Medulla oblongata (tissue), 1 donor: ENCODE measurements around the gene MYO1G.
A peak's percentile ranks its signal among the peaks of the same experiment; 100 is the strongest.

Experiments
- DNase-seq: peaks from one replicate; pipeline ENCODE4 v3.0.0-alpha.2; 2015; ENCODE audit errors: extremely low spot score

The MYO1G gene

DNA sequence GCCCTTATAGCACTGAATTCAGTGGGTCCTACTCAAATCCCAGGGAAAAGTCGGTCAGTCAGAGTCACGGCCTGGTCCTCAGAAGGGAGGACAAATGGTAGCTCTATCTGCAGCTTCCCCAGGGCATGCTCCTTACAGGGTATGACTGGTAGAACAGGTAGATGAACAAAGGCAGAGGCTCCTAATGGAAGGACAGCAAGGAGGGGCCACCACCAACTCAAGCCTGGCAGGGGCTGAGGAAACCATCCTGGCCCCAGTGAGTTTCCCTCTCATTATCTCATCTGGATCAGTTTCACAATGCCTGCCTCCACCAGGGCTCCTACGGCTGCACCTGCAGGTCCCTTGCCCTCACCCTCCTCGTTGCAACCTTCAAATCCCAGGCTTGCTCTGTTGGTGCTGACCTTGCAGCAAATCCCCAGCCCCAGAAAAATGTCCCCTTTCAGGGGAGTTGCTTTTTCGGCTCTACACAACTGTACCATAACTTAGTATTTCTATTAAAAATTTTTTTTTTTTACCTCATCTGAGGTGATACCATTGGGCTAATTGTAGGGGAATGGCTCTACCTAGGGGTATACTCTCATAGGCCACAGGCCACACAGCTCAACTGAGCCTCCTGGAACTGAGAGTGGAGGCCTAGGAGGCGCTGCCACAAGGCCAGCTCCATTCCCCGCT is 2.4 kb upstream of the MYO1G start:
- no peak for DNase-seq

DNA sequence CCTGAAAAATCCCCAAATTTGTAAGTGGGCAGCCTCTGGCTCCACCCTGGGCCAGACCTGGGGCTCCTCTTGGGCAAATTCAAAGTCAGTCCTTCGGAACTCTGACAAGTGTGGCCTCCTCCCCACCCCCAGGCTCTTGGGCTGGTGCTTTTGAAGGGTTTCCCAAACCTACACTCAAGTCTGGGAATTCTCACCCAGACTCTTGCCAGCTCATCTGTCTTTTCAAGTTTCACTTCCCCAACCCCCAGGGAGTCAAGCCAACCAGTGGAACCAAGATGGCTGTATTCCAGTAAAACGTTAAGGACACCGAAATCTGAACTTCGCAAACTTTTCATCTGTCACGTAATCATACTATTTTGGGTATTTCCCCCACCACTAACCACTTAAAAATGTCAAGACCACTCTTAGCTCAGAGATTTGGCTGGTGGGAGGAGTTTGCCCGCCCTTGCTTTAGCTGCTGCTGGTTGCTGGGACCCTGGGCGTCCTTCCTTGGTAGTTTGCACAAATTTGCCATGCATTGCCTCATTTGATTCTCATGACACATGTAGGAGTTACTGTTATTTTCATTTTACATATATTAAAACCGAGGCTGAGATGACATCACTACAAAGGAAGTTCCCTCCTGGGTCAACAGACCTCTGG is 1.7 kb upstream of the MYO1G start:
- DNase-seq: peak; percentile 63

DNA sequence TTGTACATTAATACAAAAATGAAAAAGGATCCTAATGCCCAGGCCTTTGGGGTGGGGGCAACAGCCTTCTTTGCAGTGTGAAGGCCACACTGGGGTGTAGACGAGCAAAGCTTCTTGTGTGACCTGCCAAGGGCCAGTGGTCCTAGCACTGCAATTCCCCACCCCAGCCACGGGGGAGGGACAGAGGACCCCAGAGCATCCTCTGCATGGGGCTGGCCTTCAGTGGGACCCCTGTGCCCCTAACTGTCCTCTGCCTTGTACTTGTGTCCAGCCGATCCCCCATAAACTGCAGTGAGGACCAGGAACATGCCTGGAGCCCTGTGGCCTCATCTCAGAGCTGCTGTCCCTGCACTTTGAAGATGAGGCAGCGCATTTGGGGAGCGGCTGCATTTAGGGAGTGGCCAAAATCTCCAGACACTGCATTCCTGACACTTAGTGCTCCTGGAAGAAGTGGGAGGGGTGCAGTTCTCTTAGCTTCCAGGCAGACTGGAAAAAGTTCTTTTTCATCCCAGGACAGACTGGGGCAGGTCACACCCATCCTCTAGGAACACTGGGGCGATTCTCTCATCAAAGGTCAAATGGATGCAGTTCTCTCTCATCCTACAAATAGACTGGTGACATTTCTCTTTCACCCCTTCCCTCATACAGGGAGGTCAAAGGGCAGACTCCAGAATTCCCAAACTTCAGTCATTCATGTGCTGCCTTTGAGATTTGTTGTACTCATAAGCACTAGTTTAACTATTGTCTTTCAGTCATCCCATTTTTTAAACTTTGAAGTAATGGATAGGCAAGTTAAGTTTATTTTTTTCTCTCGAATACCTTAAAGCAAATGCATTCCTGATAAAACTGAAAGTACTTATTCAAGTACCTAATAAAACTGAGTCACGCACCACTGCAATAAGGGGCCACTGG is 922 bp upstream of the MYO1G start:
- DNase-seq: no peak

DNA sequence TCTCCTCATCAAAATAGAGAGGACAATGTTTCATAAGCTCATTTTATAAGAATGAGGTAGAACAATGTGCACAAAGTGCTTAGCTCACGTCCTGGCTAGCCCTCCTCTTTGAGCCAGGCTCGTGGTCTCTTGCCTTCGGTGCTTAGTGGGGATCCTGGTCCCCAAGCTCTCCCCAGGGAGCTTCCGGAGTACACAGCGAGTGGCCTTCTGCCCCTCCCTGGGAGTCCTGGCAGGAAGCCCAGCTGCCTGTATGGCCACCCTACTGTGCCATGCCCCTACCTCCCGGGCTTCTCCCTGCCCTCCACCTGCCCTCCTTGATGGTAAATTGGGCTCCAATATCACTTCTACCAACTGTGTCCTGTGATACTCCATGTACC is 868 bp downstream of the MYO1G start:
- no peak for DNase-seq

DNA sequence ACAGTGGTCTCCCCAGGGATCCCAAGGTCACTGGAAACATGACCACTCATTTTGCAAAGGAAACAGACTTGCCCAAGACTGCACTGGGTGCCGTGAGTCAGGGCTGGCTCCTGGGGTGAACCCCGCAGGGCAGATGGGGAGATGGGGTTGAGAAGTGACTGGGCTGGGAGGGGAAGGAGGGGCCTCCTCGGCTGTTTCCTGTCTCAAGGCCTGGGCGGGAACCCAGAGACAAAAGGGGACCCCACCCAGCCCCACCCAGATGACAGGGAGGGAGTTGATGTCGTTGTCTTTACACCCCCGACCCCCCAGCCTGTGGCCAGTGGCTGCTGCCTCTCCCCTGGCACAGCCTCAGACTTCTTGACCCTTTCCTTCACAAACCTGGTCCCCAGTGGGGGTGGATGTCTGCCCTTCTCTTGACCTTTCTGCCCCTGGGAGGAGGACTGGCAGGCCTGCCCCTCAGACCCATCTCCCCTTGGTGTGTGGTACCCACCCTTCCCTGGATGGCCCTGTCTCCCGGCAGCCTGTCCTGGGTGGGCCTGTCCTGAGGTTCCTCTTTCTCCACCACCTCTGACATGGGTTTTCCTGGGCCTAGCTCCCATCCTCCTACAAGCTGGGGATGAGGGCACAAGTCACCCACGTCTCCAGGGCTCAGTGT is 1.4 kb downstream of the MYO1G start:
- DNase-seq: no peak

DNA sequence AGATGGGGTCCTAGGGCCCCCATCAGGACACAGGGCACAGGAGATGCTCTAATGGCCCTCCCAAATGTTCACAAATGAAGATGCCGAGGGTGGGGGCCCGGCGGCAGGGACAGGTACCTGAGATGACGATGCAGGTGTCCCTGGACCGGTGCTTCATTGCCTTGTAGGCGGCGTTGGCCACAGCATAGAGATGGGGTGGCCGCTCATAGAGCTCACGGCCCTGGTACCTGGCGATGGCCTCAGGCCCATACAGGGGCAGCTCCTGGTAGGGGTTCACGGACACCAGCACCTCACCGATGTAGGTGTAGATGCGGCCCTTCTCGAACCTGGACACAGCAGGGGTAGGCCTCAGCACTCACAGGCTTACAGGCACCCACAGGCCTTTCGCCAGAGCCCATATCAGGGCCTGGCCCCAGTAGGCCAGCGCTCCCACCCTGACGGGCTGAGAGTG is 2.0 kb downstream of the MYO1G start:
- DNase-seq: no peak

DNA sequence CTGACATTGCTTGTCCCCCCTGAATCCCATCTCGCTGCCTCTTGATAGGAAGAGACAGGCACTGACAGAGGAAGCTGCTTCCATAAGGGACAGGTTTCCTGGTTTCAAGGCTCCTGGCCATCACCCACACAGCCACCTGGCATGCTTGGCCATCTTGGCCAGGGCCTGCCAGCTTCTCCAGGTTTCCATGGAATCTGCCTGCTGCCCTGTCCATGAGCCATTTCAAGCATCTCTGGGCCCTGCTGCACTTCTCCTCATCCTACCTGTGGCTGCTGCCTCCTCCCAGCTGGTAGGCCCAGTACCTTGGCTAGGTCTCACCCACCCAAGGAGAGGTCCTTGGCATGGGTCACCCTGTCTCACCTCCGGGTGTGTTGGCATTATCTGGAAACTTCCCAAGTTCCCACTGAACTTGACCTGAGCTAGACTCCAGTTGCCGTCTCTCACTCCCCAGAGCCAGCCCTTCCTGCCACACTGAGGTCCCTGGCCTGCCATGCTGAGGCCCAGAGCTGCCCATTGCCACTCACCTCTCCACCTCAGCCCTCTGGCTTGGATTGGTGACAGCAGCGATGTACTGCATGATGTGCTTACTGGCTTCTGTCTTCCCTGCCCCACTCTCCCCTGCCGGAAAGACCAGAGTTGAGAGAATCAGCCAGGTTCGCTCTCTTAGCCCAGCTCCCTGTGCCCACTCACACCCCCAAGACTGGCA is 2.6 kb downstream of the MYO1G start:
- DNase-seq: no peak

DNA sequence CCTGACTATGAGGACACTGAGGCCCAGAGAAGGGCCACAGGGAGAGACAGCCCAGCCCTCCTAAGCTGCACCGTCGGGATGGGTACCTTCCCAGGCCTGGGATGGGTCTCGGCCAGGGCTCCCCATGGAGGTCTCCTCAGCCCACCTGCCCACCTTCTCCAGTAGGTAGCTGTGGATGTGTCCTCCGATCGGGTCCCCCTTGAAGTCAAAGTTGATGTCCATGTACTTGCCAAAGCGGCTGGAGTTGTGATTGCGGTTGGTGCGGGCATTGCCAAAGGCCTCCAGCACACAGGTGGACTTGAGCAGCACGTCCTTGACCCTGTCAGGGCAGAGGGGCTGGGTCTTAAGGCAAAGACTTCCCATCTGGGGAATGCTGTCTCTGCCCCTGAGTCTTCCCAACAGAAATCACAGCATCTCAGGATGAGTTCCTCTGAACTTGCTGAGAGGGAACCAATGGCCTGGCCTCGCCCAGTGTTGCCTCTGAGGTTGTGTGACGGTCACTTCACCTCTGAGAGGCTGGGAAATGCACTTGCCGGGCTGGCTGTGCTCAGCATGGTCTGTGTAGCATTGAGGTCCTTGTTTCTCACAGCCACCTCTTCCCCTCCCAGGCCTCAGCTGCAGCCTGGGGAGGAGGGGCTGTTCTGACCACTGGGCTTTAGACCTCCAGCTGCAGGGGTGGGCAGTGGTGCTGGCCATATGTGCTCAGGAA is 3.3 kb downstream of the MYO1G start:
- no peak for DNase-seq

DNA sequence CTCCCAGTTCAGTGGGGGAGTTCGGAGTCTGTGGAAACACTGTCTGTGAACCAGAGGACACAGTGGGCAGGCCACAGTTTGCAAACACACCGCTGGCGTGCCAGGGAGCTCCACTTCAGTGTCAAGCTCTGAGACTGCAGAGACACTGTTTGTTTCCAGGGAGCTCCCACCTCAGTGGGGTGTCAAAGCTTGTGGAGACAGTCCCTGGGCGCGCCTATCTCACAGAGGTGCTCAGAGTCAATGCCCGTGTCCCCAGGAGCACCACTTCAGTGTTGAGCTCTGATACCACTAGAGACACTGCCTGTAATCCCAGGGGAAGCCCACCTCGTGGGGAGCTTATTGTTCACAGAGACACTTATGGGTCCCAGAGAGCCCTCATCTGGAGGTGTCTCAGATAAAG is 4.3 kb downstream of the MYO1G start:
- DNase-seq: no peak

DNA sequence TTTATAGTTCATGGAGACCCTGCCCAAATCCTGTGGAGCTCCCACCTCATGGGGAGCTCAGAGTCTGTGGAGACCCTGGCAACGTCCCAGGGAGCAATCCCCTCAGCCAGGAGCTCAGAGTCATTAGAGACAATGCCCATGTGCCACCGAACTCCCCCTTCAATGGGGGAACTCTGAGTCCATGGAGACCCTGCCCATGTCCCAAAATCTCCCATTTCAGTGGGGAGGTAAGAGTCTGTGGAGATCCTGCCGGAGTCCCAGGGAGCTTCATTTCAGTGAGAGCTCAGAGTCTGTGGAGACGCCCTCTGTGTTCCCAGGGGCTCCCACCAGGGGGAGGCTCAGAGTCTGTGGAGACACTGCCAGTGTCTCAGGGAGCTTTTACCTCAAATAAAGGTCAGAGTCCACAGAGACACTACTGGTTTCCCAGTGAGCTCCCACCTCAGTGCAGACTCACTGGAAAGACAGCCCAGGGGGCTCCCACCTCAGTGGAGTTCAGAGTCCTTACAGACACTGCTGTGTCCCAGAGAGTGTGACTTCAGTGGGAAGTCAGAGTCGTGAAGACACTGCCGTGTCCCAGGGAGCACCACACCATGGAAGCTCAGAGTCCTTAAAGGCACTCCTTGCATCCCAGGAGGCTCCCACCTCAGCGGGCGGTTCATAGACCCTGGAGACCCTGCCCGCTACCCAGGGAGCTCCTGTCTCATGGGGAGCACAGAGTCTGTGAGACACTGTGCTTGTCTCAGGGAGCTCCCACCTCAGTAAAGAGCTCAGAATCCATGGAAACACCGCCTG is 5.0 kb downstream of the MYO1G start:
- DNase-seq: no peak

DNA sequence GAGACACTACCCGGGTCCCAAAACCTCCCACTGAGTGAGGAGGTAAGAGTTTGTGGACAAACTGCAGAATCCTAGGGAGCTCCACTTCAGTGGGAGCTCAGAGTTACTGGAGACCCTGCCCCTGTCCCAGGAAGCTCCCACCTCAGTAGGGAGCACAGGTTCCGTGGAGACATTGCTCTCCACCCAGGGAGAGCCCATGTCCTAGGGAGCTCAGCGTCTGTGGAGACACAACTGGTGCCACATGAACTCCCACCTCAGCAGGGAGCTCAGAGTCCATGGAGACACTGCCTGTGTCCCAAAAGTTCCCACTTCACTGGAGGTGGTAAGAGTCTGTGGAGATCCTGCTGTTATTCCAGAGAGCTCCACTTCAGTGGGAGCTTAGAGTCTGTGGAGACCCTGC is 6.3 kb downstream of the MYO1G start:
- DNase-seq: no peak

DNA sequence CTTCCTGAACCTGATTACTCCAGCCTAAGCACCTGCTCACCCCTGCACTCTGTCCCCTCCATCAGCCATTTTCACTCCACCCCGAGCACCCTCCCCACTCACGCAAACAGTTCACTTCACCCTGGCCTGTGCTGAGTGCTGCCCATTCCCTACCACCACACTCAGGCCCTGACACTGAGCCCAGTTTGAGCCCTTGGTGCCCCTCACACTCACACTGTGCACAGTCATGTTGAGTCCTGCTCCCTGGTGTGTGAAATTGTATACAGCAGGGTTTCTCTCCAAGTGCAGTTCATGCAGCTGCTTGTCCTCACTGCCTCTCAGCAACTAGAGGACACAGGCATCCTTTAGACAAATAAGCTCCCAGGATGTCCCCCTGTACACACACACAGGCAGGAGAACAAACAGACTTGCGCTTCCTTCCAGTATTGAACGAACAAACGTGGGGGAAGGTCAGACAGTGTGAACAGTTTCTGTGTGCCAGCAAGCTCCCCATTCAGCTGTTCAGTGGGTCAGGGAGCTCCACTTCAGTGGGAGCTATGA is 6.8 kb downstream of the MYO1G start:
- DNase-seq: no peak

DNA sequence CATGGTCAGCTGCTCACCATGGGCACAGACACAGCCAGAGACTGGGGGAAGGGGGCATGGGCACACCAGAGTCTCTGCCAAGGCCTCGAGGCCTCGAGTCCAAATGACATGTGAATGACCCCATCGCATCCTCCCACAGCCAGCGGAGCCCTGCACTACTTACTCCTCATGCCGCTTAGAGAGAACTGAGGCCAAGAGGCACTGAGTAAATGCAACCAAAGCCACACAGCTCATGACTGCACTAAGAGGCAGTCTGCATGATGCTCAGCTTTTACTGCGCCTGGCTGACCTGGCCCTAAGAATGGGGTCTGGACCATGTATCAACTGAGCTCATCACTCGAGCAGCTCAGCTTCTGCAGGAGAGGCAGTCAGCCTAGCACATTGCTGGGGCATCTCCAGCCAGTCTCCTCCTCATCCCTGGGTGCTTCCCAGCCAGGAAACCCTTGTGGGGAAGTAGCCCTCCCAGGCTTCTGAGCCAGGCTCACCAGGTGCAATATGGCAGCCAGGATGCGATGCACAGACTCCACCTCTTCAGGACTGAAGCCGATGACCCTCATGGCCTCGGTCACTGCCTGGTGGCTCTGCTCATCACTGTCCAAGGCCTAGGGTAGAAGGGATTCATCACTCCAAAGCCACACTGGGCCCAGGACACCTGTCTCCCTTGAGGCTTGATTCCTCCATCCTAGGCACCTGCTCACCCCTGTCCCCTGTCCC is 7.5 kb downstream of the MYO1G start:
- no peak for DNase-seq

DNA sequence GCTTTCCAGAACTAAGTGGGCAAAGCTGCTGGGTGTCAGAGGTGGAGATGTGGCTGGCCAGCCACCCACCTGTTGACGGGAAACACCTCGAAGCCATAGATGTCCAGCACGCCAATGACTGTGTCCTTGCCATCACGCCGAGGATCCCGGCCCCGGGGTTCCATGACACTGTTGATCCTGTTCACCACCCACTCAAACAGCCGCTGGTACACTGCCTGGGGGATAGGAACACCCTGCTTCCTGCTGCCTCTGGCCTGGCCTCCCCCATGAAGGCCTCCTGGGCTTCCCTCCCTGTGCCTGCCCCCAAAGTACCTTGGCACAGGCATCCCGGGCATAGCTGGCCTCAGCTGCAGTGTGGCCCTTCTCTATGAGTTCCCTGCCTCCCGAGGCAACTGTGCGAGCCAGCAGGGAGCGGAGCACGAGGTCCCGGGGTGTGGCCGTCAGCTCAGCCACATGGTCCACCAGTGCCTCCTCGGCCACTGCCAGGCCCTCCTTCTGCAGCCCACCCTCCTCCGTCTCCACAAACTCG is 8.2 kb downstream of the MYO1G start:
- DNase-seq: no peak

DNA sequence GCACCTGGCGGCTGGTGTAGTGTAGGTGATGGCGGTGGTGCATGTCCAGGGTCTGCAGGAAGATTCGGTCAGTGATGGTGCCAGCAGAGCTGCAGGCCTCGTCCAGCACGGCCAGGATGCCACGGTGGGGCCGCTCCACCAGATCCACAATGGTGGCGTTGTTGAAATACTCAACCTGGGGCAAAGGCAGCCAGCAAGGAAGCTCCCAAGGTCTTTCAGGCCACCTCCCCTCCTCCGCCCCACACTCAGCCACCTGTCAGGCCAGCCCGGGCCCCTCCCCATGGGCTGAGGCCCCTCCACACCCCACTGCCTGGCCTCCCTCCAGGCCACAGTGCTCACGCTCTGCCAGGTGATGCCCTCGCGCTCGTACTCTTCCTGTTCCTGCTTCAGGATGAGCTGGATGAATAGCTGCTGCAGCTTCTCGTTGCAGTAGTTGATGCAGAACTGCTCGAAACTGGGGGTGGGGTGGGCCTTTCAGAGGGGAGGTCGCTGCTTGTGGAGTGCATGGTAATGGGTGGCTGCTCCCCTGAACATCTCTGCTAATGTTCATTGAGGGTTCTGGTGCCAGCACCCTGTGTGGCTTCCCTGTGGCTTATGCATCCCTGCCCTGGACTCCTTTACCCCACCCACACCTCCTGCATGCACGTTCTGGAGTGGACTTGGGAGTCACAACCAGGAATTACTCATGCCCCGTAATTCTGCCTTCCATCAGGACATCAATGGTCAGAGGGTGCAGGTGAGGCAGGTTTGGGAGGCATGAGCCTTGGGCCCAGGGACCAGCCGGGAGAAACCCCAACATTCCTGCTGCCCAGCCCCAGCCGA is 8.9 kb downstream of the MYO1G start:
- DNase-seq: no peak

DNA sequence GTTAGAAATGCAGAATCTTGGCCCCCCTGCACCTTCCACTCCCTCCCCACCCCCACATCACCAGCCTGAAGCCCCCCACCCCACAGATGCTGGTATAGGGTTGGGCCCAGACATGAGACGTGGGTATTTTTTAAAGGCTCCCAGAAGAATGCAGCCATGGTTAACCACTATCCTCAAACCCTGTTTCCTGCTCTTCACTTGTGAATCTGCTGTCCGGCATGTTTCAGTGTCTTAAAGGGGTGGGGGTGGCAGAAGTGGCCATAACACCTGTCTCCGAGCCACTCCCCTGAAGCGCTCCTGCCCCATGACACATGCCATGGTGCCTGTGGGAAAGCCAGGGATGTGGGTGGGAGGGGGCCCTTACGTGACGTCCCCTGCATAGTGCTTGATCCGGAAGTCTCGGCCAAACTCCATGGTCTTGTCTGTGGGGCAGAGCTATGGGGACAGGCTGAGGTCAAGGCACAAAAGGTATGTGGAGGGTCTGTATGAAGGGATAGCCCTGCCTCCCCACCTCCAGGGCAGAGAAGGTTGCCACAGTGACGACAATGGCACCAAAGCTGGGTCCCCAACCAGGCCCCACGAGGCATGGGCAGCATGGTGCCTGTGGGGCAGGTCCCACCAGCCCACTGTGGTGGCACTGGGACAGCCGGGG is 9.6 kb downstream of the MYO1G start:
- no peak for DNase-seq
